GM18868 (cell line): ENCODE measurements around the gene PREX1.

Source experiments
- ATAC-seq: cut with Tn5 transposase; IDR thresholded peaks from one replicate; pipeline ENCODE4 v1.9.1; 2021; ENCODE audit warnings: mild to moderate bottlenecking, moderate library complexity; ENCODE audit not compliant: unreplicated experiment

PREX1 gene

DNA sequence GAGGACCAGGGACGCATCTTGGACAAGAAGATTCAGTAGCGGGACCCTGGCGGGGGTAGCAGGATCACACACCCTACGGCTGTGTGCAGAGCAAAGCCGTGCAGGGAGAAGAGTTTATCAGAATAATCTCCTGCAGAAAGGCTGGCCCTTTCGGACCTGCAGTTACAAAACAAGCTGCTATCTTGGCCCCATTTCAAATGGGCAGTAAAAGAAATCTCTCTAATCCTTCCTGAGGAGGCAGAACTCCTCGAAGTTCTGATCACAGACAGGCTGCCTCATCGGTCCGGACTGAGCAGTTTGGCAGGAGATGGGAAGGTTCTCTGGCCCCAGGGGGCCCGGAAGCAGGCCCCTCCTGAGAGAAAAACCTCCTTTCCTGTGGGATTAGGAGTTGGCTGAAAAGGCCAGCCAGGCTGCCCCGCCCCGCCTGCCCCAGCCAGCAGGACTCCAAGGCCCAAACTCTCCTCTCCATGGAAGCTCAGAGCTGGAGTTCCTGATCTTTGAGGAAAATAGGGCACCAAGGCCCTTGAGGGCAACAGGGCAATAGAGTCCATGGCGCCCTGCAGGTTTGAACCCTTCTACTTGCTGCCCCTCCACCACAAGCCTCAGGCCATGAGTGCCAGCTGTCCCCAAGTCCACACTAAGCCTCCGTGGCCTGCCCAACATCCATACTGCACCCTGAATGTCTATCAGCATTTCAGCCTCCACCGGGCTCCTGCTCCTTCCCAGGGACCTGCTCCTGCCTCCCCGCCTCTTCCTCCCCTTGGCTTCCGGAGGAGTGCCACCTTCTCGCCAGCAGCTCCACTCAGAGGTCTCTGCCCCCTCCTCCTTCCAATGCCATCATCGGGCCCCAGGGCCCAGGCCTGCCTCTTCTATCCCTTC lies 141.3 kb downstream of the PREX1 start:
- ATAC-seq = no peak

DNA sequence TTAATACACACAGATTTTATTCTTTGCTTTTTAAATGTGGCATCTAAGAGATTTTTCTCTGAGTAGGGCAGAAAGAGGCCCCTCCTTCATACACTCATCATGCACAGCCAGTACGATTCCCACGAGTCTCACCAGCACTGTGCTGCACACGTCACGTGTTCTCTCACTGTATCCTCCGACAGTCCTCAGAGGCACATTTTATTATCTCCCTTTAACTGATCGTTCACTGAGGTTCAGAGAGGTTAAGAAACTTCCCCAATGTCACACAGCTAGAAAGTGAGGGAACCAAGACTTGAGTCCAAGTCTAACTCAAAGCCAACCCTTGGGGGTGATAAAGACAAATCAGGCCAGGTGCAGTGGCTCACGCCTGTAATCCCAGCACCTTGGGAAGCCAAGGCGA lies 142.5 kb downstream of the PREX1 start:
- ATAC-seq = no peak

DNA sequence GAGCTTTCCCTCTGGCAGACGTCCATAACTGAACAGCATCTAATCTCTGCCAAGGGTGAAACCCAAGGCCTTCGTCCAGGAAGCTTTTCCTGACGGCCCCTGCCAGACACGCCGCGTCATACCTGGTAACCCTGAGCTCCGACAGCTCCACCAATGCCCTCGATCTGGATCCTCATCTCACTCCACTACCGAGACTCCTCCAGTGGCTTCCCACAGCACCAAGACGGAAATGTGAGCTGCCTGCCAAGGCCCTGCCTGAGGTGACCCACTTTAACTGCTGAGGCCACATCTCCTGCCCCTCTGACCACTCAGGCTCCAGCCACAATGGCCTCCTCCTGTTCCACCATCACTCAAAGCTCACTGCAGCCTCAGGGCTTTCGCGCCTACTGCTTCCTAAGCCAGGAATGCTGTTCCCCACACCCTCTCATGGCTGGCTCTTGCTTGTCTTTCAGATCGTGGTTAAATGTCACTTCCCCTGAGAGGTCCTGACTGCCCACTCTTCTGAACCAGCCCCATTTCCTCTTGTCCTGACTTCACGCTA lies 143.2 kb downstream of the PREX1 start:
- no peak for ATAC-seq

DNA sequence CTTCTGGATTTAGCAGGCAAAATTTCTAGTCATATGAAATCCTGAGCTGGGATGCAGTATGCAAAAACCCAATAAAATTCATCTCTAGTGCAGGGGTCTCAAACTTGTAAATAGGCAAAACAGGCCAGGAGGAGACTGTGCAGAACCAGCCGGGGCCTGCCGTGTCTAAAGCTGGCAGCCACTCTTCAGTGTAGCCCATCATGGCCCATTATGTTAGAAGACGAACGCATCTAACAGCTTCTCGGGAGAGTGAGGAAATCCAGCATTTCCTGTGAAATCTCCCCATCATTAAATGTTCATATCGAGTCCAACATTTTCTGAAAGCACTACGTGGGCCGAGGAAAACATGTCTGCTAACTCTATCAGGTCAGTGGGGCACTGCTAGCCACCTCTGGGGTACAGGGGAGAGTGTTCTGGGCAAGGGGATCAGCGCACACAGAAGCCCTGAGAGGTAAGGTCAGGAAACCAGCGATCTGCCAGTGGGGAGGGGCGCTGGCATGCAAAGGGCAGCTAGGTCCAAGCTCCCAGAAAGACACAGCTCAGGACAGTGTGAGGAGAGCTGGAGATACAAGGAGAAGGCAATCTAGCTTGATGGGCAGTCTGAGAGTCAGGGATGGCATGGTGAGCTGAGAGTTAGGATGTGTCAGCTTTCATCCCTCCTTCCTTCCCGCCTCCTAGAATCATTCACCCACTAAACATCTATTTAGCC lies 144.2 kb downstream of the PREX1 start:
- ATAC-seq = no peak

DNA sequence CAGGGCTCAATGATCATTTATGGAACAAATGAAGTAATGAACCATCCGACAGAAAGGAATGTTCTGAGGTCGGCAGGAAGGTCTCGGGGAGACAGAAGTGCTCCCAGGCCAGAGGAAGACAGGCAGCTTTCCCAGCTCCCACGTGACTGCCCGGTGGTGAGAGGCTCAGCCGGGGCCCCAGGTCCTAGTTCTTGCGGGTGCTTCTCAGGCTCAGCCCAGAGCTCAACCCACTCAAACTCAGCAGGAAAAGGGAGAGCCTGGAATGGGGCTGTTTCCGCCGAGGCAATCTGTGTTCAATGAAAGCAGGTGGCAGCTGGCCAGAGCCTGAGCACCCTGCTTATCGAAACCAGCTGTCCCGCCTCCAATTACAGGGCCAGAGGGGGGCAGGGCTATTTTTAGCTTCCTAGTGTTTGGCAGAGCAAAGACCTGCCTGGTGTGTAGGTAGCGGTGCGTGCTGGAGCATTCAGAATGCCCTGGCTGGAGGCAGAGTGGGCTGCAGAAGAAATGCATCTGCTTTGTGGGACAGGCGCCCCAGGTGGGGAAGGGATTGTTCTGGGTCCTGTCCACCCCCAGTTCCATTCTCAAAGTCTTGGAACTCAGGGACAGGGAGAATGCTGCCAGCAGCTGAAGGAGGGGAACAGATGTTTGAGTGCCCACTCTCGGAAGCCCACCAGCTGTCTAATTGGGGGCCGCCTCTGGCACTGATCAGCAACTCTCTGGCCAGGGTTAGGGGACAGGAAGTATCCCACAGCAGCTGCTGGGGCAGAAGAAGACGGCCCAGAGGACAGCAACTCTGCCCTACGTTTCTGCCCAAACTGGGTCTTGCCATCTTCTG lies 145.1 kb downstream of the PREX1 start:
- no peak for ATAC-seq

DNA sequence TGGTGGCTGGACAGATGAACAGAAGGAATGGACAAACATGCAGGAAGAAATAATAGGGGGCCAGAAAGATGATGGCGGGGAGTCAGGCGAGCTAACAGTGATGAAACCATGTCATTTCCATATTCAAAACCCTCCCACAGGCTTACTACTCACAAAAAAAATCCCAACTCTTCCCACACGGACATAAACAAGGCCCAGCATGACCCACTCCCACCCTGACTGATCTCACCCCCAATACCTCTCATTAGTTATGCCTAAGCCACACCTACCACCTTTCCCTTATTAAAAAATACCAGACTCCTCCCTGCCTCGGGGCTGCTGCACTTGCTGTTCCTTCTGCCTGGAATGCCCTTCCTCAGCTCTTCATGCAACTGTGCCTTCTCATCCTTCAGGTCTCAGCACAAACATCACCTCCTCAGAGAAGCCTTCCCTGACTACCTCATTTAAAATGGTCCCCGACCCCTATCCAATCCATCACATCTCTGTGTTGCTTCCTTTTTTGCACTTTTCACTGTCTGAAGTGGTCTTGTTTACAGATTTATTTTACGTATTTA lies 145.8 kb downstream of the PREX1 start:
- ATAC-seq = no peak

DNA sequence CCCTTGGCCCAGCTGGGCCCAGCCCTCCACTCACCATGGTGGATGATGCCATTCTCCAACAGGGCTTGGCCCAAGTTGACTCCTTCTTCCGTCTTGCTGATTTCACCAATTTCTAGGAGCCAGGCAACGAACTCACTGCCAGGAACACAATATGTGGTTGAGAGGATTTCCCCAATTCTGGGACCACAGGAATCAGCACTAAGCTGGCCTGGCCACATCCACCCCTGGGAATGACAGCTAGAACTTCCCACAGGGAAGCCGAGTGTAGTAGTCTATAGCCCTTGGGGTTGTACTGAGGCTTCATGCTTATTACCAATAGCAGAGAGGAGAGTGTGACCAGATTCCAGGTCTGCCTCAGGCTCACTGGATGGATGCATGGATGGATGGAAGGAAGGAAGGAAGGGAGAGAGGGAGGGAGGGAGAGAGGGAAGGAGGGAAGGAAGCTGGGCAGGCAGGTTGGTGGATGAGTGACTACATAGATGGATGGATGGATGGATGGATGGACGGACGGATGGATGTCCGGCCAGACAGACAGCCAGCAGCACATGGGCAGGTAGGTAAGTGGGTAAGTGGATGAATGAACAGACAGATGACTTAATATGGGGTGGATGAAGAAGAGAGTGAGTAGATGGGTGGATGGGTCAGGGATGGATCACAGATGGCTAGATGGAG lies 146.5 kb downstream of the PREX1 start:
- ATAC-seq = no peak

DNA sequence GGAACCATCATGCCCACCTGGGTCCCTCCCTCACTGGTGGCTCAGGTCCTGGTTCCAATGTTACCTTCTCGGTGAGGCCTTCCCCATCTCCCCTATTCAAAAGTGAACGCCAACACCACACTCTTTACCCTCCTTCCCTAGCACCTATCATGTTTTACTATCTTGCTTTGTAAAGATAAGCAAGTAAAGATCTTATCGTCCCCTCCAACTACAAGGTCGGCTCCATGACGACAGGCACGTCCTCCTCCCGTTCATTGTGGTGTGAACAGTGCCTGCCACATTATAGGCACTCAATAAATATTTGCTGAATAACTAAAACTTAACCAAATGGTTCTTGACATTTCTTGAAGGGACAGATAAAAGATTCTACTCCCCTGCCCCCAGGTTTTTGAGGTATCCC lies 147.1 kb downstream of the PREX1 start:
- no peak for ATAC-seq

DNA sequence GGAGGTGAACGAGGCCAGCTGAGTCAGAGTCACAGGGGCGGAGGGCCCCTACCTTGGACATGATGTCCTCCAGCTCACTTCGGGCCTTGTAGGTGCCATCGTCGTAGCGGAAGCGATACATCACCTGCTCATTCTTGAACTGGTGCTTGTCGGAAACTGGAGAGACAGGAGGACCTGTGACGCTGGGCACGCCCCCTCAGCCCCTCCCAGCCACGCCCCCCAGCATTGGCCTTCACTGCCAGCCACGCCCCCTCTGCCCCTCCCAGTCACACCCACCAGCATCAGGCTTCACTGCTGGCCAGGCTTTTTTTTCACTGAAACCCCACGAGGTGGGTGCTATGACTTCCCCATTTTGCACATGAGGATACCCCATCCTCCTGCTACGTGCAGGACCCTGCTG lies 148.2 kb downstream of the PREX1 start:
- no peak for ATAC-seq

DNA sequence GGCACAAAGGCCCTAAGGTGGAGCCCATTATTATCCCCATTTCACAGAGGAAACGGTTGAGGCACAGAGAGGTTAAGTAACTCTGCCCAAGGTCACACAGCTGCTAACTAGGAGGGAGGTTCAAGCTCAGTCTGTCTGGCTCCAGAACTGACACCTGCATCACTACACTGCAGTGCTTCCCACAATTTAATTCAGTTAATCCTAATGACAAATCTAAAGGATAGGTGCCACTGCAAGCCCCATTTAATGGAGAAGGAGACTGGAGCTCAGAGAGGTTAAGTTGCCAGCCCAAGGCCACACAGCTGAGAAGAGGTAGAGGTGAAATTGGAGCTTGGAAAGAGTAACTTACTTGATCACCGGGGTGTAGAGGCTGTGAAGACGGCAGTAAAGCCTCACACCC lies 148.8 kb downstream of the PREX1 start:
- ATAC-seq = no peak

DNA sequence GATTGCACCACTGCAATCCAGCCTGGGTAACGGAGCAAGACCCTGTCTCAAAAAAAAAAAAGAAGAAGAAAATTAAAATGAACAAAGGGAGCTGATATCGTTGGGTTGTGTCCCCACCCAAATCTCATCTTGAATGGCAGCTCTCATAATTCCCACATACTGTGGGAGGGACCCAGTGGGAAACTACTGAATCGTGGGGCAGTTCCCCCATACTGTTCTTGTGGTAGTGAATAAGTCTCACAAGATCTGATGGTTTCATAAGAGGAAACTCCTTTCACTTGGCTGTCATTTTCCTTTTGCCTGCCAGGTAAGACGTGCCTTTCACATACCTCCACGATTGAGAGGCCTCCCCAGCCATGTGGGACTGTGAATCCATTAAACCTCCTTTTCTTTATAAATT lies 149.4 kb downstream of the PREX1 start:
- no peak for ATAC-seq

DNA sequence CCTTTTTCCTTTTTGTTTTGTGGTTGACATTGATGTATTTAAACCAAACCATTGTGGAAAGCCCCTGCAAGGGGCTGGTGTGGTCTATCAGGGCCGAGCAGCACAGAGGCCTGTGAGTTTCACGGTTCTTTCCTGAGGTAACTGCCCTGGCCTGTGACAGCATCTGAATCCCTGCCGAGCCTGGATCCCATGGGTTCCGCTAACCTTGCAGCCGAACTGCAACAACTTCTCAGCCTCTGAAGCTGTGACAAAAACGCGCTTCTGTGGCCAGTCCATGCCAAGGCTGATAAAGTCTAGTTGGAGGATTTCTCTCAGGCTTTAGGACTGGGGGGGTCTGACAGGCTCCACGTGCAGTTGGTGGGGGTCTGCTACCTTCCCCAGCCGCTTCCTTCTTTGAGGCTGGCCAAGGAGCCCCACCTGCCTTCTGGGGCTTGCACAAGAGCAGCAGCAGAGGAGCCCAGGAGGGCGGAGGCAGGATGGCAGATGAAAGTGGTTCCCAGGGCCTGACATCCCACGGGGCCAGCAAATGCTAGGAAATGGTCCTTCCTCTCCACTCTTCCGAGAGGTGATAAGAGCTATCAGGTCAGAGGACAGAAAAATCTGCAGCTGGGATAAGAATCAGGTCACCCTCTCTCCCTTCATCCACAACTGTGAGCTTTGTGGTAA lies 150.9 kb downstream of the PREX1 start:
- no peak for ATAC-seq

DNA sequence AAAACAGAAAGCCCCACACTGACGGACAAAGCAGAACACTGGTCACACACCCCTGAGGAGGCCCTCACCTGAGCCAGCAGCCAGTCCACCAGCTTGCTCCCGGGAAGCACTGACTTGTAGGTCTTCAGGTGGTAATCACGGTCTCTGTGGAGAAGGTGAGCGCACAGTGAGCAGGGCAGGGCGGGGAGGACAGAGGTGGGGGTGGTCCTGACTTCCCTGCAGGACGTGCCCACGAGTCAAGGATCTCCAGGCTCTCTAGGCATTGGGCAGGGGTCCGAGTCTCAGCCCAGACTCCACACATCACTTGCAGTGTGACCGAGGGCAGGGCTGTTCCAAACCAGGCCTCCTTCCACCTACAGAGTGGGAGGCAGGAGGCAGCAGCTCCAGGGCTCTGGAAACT lies 151.7 kb downstream of the PREX1 start:
- no peak for ATAC-seq

DNA sequence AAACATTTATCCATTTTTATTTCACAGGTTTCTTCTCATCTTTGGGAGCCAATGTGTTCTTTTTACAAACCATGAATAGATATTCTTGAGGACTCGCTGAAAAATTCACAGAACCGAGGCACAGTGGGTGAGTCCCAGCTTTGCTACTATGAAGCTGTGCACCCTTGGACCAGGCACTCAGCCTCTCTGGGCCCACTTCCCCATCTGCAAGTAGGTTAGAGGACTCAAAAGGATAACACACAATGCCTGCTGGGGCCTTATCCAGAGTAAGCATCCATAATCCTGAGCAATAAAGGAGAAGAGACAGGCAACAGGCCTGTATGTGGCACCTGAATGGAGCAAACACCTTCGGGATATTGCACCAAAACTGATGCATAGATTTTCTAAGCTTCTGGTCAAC lies 153.3 kb downstream of the PREX1 start:
- ATAC-seq = no peak

DNA sequence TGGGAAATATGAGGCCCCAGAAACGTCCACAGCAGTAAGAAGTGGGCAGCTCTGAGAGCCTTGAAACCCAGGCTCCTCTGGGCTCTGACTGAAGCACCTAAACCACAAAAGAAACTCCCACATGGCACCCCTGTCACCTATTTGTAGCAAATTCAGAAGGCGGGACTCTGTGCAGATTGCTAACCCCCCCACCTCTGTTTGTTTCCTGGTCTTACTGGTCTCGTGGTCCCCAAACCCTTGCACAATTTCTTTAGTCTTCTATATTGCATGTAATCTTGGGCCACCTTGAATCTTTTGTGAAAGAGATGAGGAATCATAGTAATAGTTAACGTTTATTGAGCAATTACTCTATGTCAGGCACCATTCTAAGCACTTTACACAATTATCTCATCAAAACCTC lies 154.3 kb downstream of the PREX1 start:
- no peak for ATAC-seq

DNA sequence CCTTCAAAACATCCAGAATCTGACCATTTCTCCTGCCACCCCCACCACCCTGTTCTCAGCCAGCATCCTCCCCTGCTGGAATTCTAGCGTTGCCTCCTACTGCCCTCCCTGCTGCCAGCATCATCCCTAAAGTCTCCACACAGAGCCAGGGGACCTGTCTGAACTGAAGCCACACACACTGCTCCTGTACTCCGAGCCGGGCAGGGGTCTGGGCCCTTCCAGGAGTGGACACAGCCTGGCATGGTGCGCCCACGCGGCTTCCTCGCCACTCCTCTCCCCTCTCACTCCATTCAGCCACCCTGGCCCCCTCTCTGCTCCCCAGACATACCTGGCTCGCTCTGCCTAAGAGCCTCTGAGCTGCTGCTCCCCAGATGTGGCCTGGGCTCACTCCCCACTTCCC lies 155.5 kb downstream of the PREX1 start:
- no peak for ATAC-seq

DNA sequence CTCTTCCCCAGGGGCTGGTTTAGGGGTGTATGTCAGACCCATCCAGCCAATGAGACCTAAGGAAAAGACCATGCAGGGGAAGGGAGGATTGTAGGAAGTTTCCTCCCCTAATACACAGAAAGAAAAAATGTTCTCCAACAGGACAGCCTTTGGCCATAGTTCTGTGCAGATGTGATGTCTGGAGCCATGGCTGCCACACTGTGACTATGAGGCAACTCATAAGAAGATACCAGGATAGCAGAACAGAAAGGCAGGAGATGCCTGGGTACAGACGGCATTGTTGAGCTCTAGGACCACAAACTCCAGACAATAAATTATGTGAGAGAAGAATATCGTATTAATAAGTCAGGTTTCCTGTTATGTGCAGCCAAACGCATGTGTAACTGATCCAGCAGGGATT lies 156.7 kb downstream of the PREX1 start:
- no peak for ATAC-seq

DNA sequence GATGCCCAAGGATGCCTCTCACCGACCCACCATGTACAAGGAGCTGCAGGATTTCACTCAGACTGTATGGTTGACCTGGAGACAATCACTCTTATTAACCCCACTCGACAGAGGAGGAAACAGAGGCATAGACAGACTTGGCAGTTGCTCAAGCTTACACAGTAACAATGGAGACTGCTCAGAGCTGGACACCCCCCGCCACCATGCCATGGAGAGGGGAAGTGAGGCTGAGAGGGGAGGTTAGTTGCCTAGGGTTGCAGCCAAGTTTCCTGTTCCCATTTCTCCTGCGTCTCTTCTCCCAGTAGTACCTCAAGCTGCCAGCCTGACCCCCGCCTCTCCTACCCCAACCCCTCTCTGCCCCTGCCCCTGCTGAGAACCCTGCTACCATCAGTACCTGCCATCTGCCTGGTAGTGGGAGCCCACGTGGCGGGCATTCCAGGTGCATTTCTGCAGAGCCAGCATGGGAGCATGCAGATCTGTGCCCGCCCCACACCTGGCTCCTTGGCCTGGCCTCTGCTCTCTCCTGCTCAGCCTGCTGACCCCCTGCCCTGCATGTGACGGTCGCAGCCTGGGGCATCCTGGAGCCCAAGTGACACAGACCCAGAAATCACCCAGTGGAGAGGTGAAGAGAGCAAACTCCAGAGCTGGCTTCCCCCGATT lies 157.7 kb downstream of the PREX1 start:
- no peak for ATAC-seq

DNA sequence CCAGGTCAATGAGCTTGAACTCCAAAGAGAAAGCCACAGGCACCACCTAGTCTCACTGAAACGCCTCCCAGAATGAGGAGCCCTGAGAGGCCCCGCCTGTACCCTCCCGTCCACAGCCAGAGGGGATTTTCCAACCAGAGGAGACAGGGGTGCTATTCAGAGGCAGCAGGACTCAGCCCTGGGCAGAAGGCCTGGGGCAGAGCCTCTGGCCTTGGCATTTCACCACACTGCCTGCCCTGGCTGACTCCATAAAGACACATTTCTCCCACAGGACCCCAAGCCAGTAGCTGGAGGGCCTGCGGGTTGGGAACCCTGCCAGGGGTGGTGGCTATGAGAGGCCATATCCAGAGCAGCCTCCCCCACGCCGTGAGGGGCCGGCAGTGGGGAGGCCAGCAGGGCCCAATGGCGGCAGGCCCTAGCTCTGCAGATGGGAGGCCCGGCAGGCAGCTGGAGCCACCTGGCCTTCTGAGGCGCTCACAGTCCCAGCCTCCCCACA lies 159.3 kb downstream of the PREX1 start:
- no peak for ATAC-seq
